Measurements from ENCODE around the gene SPON1.

SPON1 gene

DNA sequence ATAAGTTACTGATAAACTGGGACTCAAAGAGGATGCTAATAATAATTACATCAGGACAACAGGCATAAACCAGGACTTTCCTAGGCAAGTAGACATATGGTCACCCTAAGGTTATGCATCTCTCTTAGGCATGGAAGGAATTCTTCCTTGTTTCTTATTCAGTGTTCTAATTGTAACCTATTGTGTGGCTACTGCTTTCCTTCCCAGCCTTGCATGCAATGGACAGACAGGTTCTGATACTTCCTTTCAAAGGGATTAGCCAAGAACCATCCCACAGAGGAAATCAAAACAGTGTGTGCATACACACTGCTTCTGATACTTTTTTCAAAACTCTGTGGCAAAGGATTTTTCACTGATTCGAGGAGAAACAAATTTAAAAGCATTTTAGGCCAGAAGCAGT, 348.2 kb downstream of the SPON1 start:
- DNase-seq (ENCODE audit: extremely low spot score), result no peak
- ChIA-PET POLR2A (no interaction called here), CTCF (interaction anchor here (0.7 kb wide), 1 partner anchor 1369 kb away, joined by 3 read pairs; no protein-coding TSS in a partner anchor)
- TF ChIP-seq HDGF (IDR thresholded peaks at IDR 0.05; ENCODE audit: borderline replicate concordance), result no peak
- TF ChIP-seq SP1 (IDR thresholded peaks at IDR 0.05), result no peak
- no peak for TF ChIP-seq FOXA1 (IDR thresholded peaks at IDR 0.05)
- TF ChIP-seq L3MBTL2 (conservative IDR thresholded peaks at IDR 0.05), result no peak

GRCh38 chr11:14312736-14313438, 350.4 kb downstream of the SPON1 start:
- POLR2A ChIA-PET, result no interaction called here

DNA sequence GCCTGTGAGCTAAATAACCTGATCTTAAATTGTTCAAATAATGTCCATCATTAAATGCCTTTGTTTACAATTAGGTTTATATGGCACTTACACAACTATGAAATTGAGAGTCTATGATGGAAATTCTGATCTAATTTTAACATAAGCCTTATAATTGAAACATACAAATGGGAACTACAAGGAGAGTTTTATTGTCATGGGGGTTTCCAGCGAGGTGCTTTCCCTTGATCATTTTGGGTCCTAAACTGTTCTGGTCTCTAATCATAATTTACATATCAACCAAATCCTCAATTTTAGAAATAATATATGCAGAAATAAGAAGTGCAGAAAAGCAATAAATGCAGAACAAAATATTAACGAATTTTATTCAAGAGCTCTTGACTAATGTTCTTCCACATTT, 351.6 kb downstream of the SPON1 start:
- POLR2A ChIA-PET, result no interaction called here
- TF ChIP-seq ARNT (IDR thresholded peaks at IDR 0.05), result no peak
- no peak for TF ChIP-seq SP1 (IDR thresholded peaks at IDR 0.05)
- TF ChIP-seq ELF4 (IDR thresholded peaks at IDR 0.05), result no peak
- no peak for TF ChIP-seq TARDBP (IDR thresholded peaks at IDR 0.05)
- no peak for TF ChIP-seq ZNF384 (IDR thresholded peaks at IDR 0.05)
- TF ChIP-seq HDGF (IDR thresholded peaks at IDR 0.05; ENCODE audit: borderline replicate concordance), result no peak
- TF ChIP-seq FOXK2 (IDR thresholded peaks at IDR 0.05), result no peak
- TF ChIP-seq LEF1 (IDR thresholded peaks at IDR 0.05; ENCODE audit: borderline replicate concordance), result no peak
- no peak for TF ChIP-seq NFRKB (IDR thresholded peaks at IDR 0.05)
- no peak for TF ChIP-seq SUZ12 (IDR thresholded peaks at IDR 0.05)
- TF ChIP-seq L3MBTL2 (conservative IDR thresholded peaks at IDR 0.05), result no peak
- TF ChIP-seq FOXM1 (IDR thresholded peaks at IDR 0.05; ENCODE audit: borderline replicate concordance), result no peak
- no peak for TF ChIP-seq BHLHE40 (IDR thresholded peaks at IDR 0.05; ENCODE audit: borderline replicate concordance)
- TF ChIP-seq, protein P1, sequence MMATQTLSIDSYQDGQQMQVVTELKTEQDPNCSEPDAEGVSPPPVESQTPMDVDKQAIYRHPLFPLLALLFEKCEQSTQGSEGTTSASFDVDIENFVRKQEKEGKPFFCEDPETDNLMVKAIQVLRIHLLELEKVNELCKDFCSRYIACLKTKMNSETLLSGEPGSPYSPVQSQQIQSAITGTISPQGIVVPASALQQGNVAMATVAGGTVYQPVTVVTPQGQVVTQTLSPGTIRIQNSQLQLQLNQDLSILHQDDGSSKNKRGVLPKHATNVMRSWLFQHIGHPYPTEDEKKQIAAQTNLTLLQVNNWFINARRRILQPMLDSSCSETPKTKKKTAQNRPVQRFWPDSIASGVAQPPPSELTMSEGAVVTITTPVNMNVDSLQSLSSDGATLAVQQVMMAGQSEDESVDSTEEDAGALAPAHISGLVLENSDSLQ (IDR thresholded peaks at IDR 0.05), result no peak
- no peak for TF ChIP-seq CTBP1 (IDR thresholded peaks at IDR 0.05; ENCODE audit: borderline replicate concordance)
- CTCF ChIA-PET, result no interaction called here
- no peak for DNase-seq (ENCODE audit: extremely low spot score)

More at GRCh38 chr11:14312736-14313438, 350.4 kb downstream of the SPON1 start:
- no peak for DNase-seq (ENCODE audit: extremely low spot score)
- CTCF ChIA-PET, result no interaction called here
- TF ChIP-seq HDGF (IDR thresholded peaks at IDR 0.05; ENCODE audit: borderline replicate concordance), result no peak
- TF ChIP-seq TARDBP (IDR thresholded peaks at IDR 0.05), result no peak
- no peak for TF ChIP-seq SUZ12 (IDR thresholded peaks at IDR 0.05)
- TF ChIP-seq FOXA1 (IDR thresholded peaks at IDR 0.05), result no peak
- no peak for TF ChIP-seq ELF4 (IDR thresholded peaks at IDR 0.05)
- no peak for TF ChIP-seq FOXK2 (IDR thresholded peaks at IDR 0.05)
- no peak for TF ChIP-seq SP1 (IDR thresholded peaks at IDR 0.05)
- TF ChIP-seq, protein P1 (IDR thresholded peaks at IDR 0.05), result no peak
- no peak for TF ChIP-seq FOXM1 (IDR thresholded peaks at IDR 0.05; ENCODE audit: borderline replicate concordance)
- no peak for TF ChIP-seq LEF1 (IDR thresholded peaks at IDR 0.05; ENCODE audit: borderline replicate concordance)
- TF ChIP-seq CTBP1 (IDR thresholded peaks at IDR 0.05; ENCODE audit: borderline replicate concordance), result no peak
- TF ChIP-seq BHLHE40 (IDR thresholded peaks at IDR 0.05; ENCODE audit: borderline replicate concordance), result no peak
- no peak for TF ChIP-seq NFRKB (IDR thresholded peaks at IDR 0.05)
- no peak for TF ChIP-seq L3MBTL2 (conservative IDR thresholded peaks at IDR 0.05)
- TF ChIP-seq ZNF384 (IDR thresholded peaks at IDR 0.05), result no peak

- CTCF ChIA-PET, result no interaction called here
- no peak for TF ChIP-seq NFRKB (IDR thresholded peaks at IDR 0.05)
- TF ChIP-seq FOXM1 (IDR thresholded peaks at IDR 0.05; ENCODE audit: borderline replicate concordance), result no peak
- TF ChIP-seq, protein P1 (IDR thresholded peaks at IDR 0.05), result no peak
- TF ChIP-seq ELF4 (IDR thresholded peaks at IDR 0.05), result no peak
- TF ChIP-seq BHLHE40 (IDR thresholded peaks at IDR 0.05; ENCODE audit: borderline replicate concordance), result no peak
- no peak for TF ChIP-seq CTBP1 (IDR thresholded peaks at IDR 0.05; ENCODE audit: borderline replicate concordance)
- no peak for TF ChIP-seq HDGF (IDR thresholded peaks at IDR 0.05; ENCODE audit: borderline replicate concordance)
- TF ChIP-seq LEF1 (IDR thresholded peaks at IDR 0.05; ENCODE audit: borderline replicate concordance), result no peak
- TF ChIP-seq ZNF384 (IDR thresholded peaks at IDR 0.05), result no peak
- TF ChIP-seq SP1 (IDR thresholded peaks at IDR 0.05), result no peak
- TF ChIP-seq L3MBTL2 (conservative IDR thresholded peaks at IDR 0.05), result no peak
- TF ChIP-seq FOXK2 (IDR thresholded peaks at IDR 0.05), result no peak
- TF ChIP-seq SUZ12 (IDR thresholded peaks at IDR 0.05), result no peak
- no peak for TF ChIP-seq FOXA1 (IDR thresholded peaks at IDR 0.05)
- TF ChIP-seq TARDBP (IDR thresholded peaks at IDR 0.05), result no peak
- no peak for TF ChIP-seq ARNT (IDR thresholded peaks at IDR 0.05)
- no peak for DNase-seq (ENCODE audit: extremely low spot score)
- POLR2A ChIA-PET, result no interaction called here
Observed at GRCh38 chr11:14315130-14315529, 352.6 kb downstream of the SPON1 start.
